Lower leg skin (tissue), 3 donors: ENCODE data around the gene ROBO1.

Experiments used
- CTCF ChIP-seq, 3 donors: fragments of 450-650 bp; IDR thresholded peaks; one replicate each; pipeline ENCODE4 v1.5.1; 2016; ENCODE audit warnings: antibody characterized with exemption in 3 of 3, mild to moderate bottlenecking in 3 of 3, moderate library complexity in 2 of 3
- POLR2A ChIP-seq, 2 donors: fragments of 450-650 bp; IDR thresholded peaks; one replicate each; pipeline ENCODE4 v1.6.1; 2016 to 2017; ENCODE audit warnings: antibody characterized with exemption in 2 of 2, mild to moderate bottlenecking in 1 of 2, moderate library complexity in 1 of 2

DNA sequence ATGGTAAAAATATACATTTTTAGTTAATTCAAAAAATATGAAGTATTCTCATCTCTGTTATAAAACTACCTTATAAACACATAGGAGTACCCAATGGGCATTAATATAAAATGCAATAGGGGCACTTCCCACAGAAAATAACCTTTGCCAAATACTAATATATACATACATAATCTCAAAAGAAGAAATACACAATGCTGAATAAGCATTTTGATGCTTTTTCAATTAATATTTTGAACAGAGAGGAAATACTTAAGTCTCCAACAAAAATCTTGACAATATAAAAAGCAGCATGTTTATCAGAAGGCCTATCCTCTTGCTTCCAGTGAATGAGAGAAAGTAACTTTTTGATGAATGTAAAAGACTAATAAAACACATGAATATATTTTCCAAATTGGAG lies 110.7 kb downstream of the ROBO1 start:
- no peak for TF ChIP-seq CTCF (IDR thresholded peaks at IDR 0.05)
- TF ChIP-seq POLR2A (IDR thresholded peaks at IDR 0.05): no peak
